ENCODE measurements around the gene CFAP77.

DNA sequence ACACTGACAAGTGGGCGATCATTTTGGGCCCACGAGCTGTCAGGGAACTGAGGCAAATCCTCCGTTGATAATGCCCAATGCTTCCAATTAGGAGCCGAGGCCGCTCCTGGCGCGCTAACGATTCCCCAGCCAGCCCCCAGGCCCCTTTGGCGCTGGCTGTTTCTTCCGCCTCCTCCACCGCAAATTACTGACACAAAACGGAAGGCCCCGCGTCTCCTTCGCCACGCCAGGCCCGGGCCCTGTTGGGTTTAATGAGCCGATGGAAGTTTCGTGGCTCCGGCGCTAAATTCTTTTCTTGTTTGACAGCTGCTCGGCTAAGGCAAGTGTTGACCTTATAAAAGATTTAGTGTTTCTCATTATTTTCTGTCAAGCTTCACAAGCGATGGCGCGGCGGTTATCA, 146.7 kb downstream of the CFAP77 start:
- TF ChIP-seq, protein P1, sequence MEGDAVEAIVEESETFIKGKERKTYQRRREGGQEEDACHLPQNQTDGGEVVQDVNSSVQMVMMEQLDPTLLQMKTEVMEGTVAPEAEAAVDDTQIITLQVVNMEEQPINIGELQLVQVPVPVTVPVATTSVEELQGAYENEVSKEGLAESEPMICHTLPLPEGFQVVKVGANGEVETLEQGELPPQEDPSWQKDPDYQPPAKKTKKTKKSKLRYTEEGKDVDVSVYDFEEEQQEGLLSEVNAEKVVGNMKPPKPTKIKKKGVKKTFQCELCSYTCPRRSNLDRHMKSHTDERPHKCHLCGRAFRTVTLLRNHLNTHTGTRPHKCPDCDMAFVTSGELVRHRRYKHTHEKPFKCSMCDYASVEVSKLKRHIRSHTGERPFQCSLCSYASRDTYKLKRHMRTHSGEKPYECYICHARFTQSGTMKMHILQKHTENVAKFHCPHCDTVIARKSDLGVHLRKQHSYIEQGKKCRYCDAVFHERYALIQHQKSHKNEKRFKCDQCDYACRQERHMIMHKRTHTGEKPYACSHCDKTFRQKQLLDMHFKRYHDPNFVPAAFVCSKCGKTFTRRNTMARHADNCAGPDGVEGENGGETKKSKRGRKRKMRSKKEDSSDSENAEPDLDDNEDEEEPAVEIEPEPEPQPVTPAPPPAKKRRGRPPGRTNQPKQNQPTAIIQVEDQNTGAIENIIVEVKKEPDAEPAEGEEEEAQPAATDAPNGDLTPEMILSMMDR (IDR thresholded peaks at IDR 0.05; ENCODE audit: poor library complexity, severe bottlenecking), result no peak
- TF ChIP-seq POLR2AphosphoS5 (IDR thresholded peaks at IDR 0.05) (no peak), TAF1 (IDR thresholded peaks at IDR 0.05; ENCODE audit: low read depth) (no peak), EP300 (conservative IDR thresholded peaks at IDR 0.05; ENCODE audit: poor library complexity, severe bottlenecking) (no peak), EZH2 (IDR thresholded peaks at IDR 0.05; ENCODE audit: borderline replicate concordance, insufficient read depth, low read length, poor library complexity, severe bottlenecking) (no peak), MXI1 (conservative IDR thresholded peaks at IDR 0.05; ENCODE audit: poor library complexity, severe bottlenecking) (no peak), SMC3 (conservative IDR thresholded peaks at IDR 0.05; ENCODE audit: poor library complexity) (no peak), RAD21 (conservative IDR thresholded peaks at IDR 0.05) (no peak)
- TF ChIP-seq, protein P2, sequence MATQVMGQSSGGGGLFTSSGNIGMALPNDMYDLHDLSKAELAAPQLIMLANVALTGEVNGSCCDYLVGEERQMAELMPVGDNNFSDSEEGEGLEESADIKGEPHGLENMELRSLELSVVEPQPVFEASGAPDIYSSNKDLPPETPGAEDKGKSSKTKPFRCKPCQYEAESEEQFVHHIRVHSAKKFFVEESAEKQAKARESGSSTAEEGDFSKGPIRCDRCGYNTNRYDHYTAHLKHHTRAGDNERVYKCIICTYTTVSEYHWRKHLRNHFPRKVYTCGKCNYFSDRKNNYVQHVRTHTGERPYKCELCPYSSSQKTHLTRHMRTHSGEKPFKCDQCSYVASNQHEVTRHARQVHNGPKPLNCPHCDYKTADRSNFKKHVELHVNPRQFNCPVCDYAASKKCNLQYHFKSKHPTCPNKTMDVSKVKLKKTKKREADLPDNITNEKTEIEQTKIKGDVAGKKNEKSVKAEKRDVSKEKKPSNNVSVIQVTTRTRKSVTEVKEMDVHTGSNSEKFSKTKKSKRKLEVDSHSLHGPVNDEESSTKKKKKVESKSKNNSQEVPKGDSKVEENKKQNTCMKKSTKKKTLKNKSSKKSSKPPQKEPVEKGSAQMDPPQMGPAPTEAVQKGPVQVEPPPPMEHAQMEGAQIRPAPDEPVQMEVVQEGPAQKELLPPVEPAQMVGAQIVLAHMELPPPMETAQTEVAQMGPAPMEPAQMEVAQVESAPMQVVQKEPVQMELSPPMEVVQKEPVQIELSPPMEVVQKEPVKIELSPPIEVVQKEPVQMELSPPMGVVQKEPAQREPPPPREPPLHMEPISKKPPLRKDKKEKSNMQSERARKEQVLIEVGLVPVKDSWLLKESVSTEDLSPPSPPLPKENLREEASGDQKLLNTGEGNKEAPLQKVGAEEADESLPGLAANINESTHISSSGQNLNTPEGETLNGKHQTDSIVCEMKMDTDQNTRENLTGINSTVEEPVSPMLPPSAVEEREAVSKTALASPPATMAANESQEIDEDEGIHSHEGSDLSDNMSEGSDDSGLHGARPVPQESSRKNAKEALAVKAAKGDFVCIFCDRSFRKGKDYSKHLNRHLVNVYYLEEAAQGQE (IDR thresholded peaks at IDR 0.05; ENCODE audit: borderline replicate concordance), result no peak
